ENCODE measurements around the gene GRID1. TPM values are rescaled to one million over a fixed set of nuclear protein-coding genes. Genes with fewer than 3 reads are reported as not detected.

Gene GRID1
- total and polyA plus RNA-seq, 9 of the 15 experiments (the other 6 are each of a cell fraction or from before 2014, with no cell fraction given) = 0.01 to 7.2 (median 1.2) TPM

DNA sequence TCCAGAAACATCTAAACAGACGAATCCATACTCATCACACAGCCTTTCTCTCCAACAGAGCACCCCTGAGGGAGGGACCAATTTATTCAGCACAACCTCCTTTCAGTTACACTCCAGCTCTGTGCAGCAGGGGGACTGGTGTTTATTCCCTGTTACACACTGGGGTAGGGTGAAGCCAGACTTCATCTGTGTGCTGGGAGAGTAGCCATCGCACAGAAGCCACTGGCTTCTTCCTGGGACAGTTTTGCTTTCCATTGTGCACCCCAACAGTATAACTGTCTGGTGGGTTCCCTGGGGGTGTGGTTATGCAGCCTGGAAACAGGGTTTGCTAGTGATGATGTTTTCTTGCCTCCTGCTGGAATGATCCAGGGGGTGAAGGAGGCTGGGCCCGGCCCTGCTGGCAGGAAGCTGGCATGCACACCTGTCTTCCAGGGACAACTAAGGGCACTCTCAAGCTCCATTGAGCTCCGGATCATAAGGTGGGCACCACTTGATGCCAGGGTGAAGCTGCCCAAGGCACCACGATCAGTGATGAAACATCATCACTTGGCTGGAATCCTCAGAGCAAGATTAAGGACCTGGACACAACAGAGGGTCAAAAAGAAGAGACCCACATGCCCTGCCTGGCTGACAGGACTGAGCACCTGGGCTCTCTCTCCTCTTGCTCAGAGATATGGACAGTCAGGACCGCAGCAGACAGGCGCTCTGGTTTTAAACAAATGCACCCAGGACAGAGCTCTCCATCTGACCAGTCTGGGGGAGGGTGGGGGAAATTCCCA lies 293.2 kb downstream of the GRID1 start:
- Histone ChIP-seq H3K36me3 (ENCODE audit: control insufficient read depth, insufficient read depth, low read length) (no peaks in the 10 kb centered on the region), H3K9ac (ENCODE audit: insufficient read depth in 1 of 2, low read depth in 2 of 2, low read length in 2 of 2) (no peak overlapping the region), H4K20me1 (replicated peaks; ENCODE audit: control insufficient read depth, insufficient read depth, low read length) (0 out of 2 replicates have a peak, but pooled peaks cover 3% of the 10 kb centered on the region), H3K4me2 (ENCODE audit: insufficient read depth, low read length) (no peak overlapping the region), H3K27me3 (ENCODE audit: control insufficient read depth in 2 of 2, insufficient read depth in 2 of 2, low read length in 2 of 2) (peaks cover 3 to 32% of the 10 kb centered on the region in 2 experiments), H3K4me1 (replicated peaks in 1 of 2; ENCODE audit: control insufficient read depth in 2 of 2, insufficient read depth in 2 of 2, low read length in 2 of 2) (peaks cover 3 to 7% of the 10 kb centered on the region in 2 experiments; a peak in 3 of 5 replicates), H3K79me2 (ENCODE audit: control insufficient read depth, insufficient read depth, low read length) (no peaks in the 10 kb centered on the region), H3K27ac (ENCODE audit: extremely low read depth, low read depth, low read length) (no peak overlapping the region), H2AFZ (ENCODE audit: low read depth, low read length) (no peak overlapping the region), H3K9me1 (ENCODE audit: control insufficient read depth, insufficient read depth, low read length) (no peaks in the 10 kb centered on the region), H3K4me3 (no peak overlapping the region), H3K9me3 (replicated peaks; ENCODE audit: control insufficient read depth, insufficient read depth, low read depth, low read length) (no peaks in the 10 kb centered on the region)
- DNase-seq (ENCODE audit: extremely low read depth in 1 of 4, low spot score in 3 of 4) (no peak), ATAC-seq (peak; percentile 31; the same call in 1 of the 3 replicates), FAIRE-seq (no peak)
- intact Hi-C loops (cut with micrococcal nuclease) = no loop called here
- ChIA-PET POLR2A (no interaction called here), CTCF (ENCODE audit: low intra/inter-chr PET ratio) (no interaction called here)
- in situ Hi-C loops (cut with MboI) = no loop called here
- TF ChIP-seq CSDE1 (IDR thresholded peaks at IDR 0.05) (no peak), ZNF212 (CRISPR knock-in tag; IDR thresholded peaks at IDR 0.05) (no peak), RBM34 (IDR thresholded peaks at IDR 0.05; ENCODE audit: borderline replicate concordance, insufficient read depth, low read length) (no peak), PHB2 (IDR thresholded peaks at IDR 0.05; ENCODE audit: low read depth) (no peak), DMBX1 (CRISPR knock-in tag; IDR thresholded peaks at IDR 0.05; ENCODE audit: borderline replicate concordance) (no peak), ARHGAP35 (IDR thresholded peaks at IDR 0.05; ENCODE audit: partially characterized antibody) (no peak), ZNF699 (CRISPR knock-in tag; IDR thresholded peaks at IDR 0.05; ENCODE audit: insufficient replicate concordance) (no peak), HNRNPLL (IDR thresholded peaks at IDR 0.05; ENCODE audit: low read depth, low read length, poor library complexity, severe bottlenecking) (no peak), ELF2 (CRISPR knock-in tag; IDR thresholded peaks at IDR 0.05) (no peak)
- BruUV-seq (replicated peaks) = no TSS peak
- 4% methylated on average over 7 of the region's 7 CpGs for WGBS (ENCODE audit: insufficient coverage, low coverage, missing lambda C conversion rate)
